Activated T-cell treated with anti-CD3 and anti-CD28 coated beads, Interleukin-2, amount 50 U/mL, for 72 hours (primary cell): Measurements from ENCODE around the gene PIBF1. TPM values are rescaled to one million over a fixed set of nuclear protein-coding genes. Genes with fewer than 3 reads are reported as not detected.
"Not testable (repeated sequence)": the region's sequence is repeated elsewhere in the genome, so short reads cannot be mapped to it uniquely, and the experiment has no call there.

Experiments
- ATAC-seq, 2 donors: fragments of 150-1000 bp; cut with Tn5 transposase; replicated peaks in 1 of 2; 2 replicates each; pipeline ENCODE4 v1.10.0; 2021; ENCODE audit warnings: moderate library complexity in 2 of 2, mild to moderate bottlenecking in 1 of 2
- DNase-seq, 2 donors: peaks; one replicate each; pipeline ENCODE4 v3.0.0; 2021 to 2022; ENCODE audit warnings: mixed read lengths in 1 of 2
- H3K27ac Mint-ChIP-seq: one replicate; pipeline ENCODE4 v1.8.0; 2022; ENCODE audit warnings: mild to moderate bottlenecking, moderate library complexity, mixed read lengths
- H3K27me3 Mint-ChIP-seq: one replicate; pipeline ENCODE4 v1.8.0; 2022; ENCODE audit warnings: low read depth, mixed read lengths
- H3K36me3 Mint-ChIP-seq, 2 donors: one replicate each; pipeline ENCODE4 v1.8.0; 2022; ENCODE audit warnings: mixed read lengths in 2 of 2, mild to moderate bottlenecking in 1 of 2; ENCODE audit not compliant: insufficient read depth in 2 of 2
- H3K4me1 Mint-ChIP-seq: one replicate; pipeline ENCODE4 v1.8.0; 2022; ENCODE audit warnings: low read depth, mixed read lengths
- H3K4me3 Mint-ChIP-seq, 2 donors: one replicate each; pipeline ENCODE4 v1.8.0; 2022; ENCODE audit warnings: mild to moderate bottlenecking in 2 of 2, mixed read lengths in 2 of 2, moderate library complexity in 2 of 2
- H3K9me3 Mint-ChIP-seq, 2 donors: one replicate each; pipeline ENCODE4 v1.8.0; 2022; ENCODE audit warnings: mixed read lengths in 2 of 2
- total RNA-seq, 2 donors: library from RNA; stranded (reverse); gene quantifications; one replicate each; pipeline ENCODE4 v1.2.3, GENCODE V29; 2022

The PIBF1 gene
- 10 to 100 TPM; 17.5 to 21.2 TPM for total RNA-seq

GRCh38 chr13:72781451-72782439 is at the start of gene PIBF1, which contains the start of gene DIS3:
TSS of gene PIBF1 (plus strand) at chr13:72782133. CDS start at chr13:72783470, 1,337 bp downstream.
TSS of gene DIS3 (minus strand) at chr13:72781900. CDS start at chr13:72781832, 68 bp downstream.
- ATAC-seq (peak; percentile 97 to 98), DNase-seq (peak; percentile 96 to 98)
- Mint-ChIP-seq H3K4me3 (peak within 1 kb of the TSS; percentile 97 to 98), H3K27ac (peak within 1 kb of the TSS; percentile 98), H3K9me3 (no peaks in the 10 kb centered on the region), H3K4me1 (peaks cover 61% of the 10 kb centered on the region), H3K27me3 (no peaks in the 10 kb centered on the region), H3K36me3 (peaks cover 8 to 33% of the 10 kb centered on the region in 2 donors)

GRCh38 chr13:72737033-72737432 is 44.9 kb upstream of the PIBF1 start:
- Mint-ChIP-seq H3K4me3 (no peak overlapping the region), H3K27me3 (no peaks in the 10 kb centered on the region), H3K27ac (no peak overlapping the region), H3K36me3 (peaks cover 7 to 24% of the 10 kb centered on the region in 2 donors), H3K9me3 (no peaks in the 10 kb centered on the region), H3K4me1 (peaks cover 18% of the 10 kb centered on the region)
- DNase-seq (no peak), ATAC-seq (no peak)

- DNase-seq (no peak), ATAC-seq (no peak)
- Mint-ChIP-seq H3K4me3 (no peak overlapping the region), H3K27ac (no peak overlapping the region), H3K4me1 (peaks cover 13% of the 10 kb centered on the region), H3K27me3 (no peaks in the 10 kb centered on the region), H3K9me3 (no peaks in the 10 kb centered on the region), H3K36me3 (peaks cover 4 to 25% of the 10 kb centered on the region in 2 donors)
Measured at GRCh38 chr13:72740015-72740414, 41.9 kb upstream of the PIBF1 start.

- no peaks in the 10 kb centered on the region for H3K9me3 Mint-ChIP-seq
- peak in 1 of 2 donors; percentile 9 for DNase-seq
- H3K36me3 Mint-ChIP-seq, result peaks cover 10 to 24% of the 10 kb centered on the region in 2 donors
- peaks cover 13% of the 10 kb centered on the region for H3K4me1 Mint-ChIP-seq
- H3K27ac Mint-ChIP-seq, result peak overlapping the region; percentile 77
- H3K27me3 Mint-ChIP-seq, result no peaks in the 10 kb centered on the region
- peak; percentile 57 to 94 for ATAC-seq
- H3K4me3 Mint-ChIP-seq, result no peak overlapping the region
Measured at GRCh38 chr13:72745260-72745659, 36.7 kb upstream of the PIBF1 start.

- DNase-seq (no peak), ATAC-seq (no peak)
- H3K4me1 Mint-ChIP-seq, result peaks cover 5% of the 10 kb centered on the region
- no peak overlapping the region for H3K27ac Mint-ChIP-seq
- no peak overlapping the region for H3K4me3 Mint-ChIP-seq
- peaks cover 16 to 34% of the 10 kb centered on the region in 2 donors for H3K36me3 Mint-ChIP-seq
- no peaks in the 10 kb centered on the region for H3K9me3 Mint-ChIP-seq
- no peaks in the 10 kb centered on the region for H3K27me3 Mint-ChIP-seq
Measured at GRCh38 chr13:72751220-72751619, 30.7 kb upstream of the PIBF1 start.

GRCh38 chr13:72754111-72754510 is 27.8 kb upstream of the PIBF1 start:
- Mint-ChIP-seq H3K36me3 (peaks cover 12 to 30% of the 10 kb centered on the region in 2 donors), H3K27me3 (no peaks in the 10 kb centered on the region), H3K4me3 (no peak overlapping the region), H3K4me1 (no peaks in the 10 kb centered on the region), H3K9me3 (no peaks in the 10 kb centered on the region), H3K27ac (no peak overlapping the region)
- DNase-seq (no peak), ATAC-seq (no peak)

- H3K27ac Mint-ChIP-seq, result peak overlapping the region; percentile 38
- DNase-seq, result no peak
- no peaks in the 10 kb centered on the region for H3K9me3 Mint-ChIP-seq
- peak; percentile 52 to 76 for ATAC-seq
- peaks cover 0 to 16% of the 10 kb centered on the region in 2 donors for H3K36me3 Mint-ChIP-seq
- no peaks in the 10 kb centered on the region for H3K27me3 Mint-ChIP-seq
- H3K4me1 Mint-ChIP-seq, result no peaks in the 10 kb centered on the region
- H3K4me3 Mint-ChIP-seq, result no peak overlapping the region
Measured at GRCh38 chr13:72757792-72758535, 24.0 kb upstream of the PIBF1 start.

- no peak overlapping the region for H3K4me3 Mint-ChIP-seq
- H3K4me1 Mint-ChIP-seq, result no peaks in the 10 kb centered on the region
- H3K27me3 Mint-ChIP-seq, result no peaks in the 10 kb centered on the region
- DNase-seq (no peak), ATAC-seq (no peak)
- H3K27ac Mint-ChIP-seq, result peak overlapping the region; percentile 46
- H3K36me3 Mint-ChIP-seq, result peaks cover 0 to 16% of the 10 kb centered on the region in 2 donors
- no peaks in the 10 kb centered on the region for H3K9me3 Mint-ChIP-seq
Measured at GRCh38 chr13:72760189-72760588, 21.7 kb upstream of the PIBF1 start.

GRCh38 chr13:72763411-72763810 is 18.5 kb upstream of the PIBF1 start:
- no peak overlapping the region for H3K27ac Mint-ChIP-seq
- H3K4me1 Mint-ChIP-seq, result no peaks in the 10 kb centered on the region
- no peaks in the 10 kb centered on the region for H3K27me3 Mint-ChIP-seq
- no peak overlapping the region for H3K4me3 Mint-ChIP-seq
- H3K36me3 Mint-ChIP-seq, result peaks cover 0 to 27% of the 10 kb centered on the region in 2 donors
- H3K9me3 Mint-ChIP-seq, result no peaks in the 10 kb centered on the region
- DNase-seq (no peak), ATAC-seq (no peak)

- peaks cover 5 to 44% of the 10 kb centered on the region in 2 donors for H3K36me3 Mint-ChIP-seq
- H3K4me1 Mint-ChIP-seq, result peaks cover 14% of the 10 kb centered on the region
- DNase-seq, result no peak
- no peak for ATAC-seq
- no peak overlapping the region for H3K27ac Mint-ChIP-seq
- no peaks in the 10 kb centered on the region for H3K9me3 Mint-ChIP-seq
- H3K27me3 Mint-ChIP-seq, result no peaks in the 10 kb centered on the region
- H3K4me3 Mint-ChIP-seq, result no peak overlapping the region
Measured at GRCh38 chr13:72774019-72774418, 7.9 kb upstream of the PIBF1 start.

GRCh38 chr13:72782717-72783116 is 784 bp downstream of the PIBF1 start:
- DNase-seq, result no peak
- peaks cover 58% of the 10 kb centered on the region for H3K4me1 Mint-ChIP-seq
- ATAC-seq, result no peak

GRCh38 chr13:72784679-72785078 is 2.7 kb downstream of the PIBF1 start:
- Mint-ChIP-seq H3K4me1 (peaks cover 43% of the 10 kb centered on the region), H3K36me3 (peaks cover 5 to 23% of the 10 kb centered on the region in 2 donors), H3K4me3 (peak overlapping the region in 1 of 2 donors; percentile 13)
- H3K27me3 Mint-ChIP-seq, DNase-seq, ATAC-seq, H3K27ac Mint-ChIP-seq, H3K9me3 Mint-ChIP-seq: not testable (repeated sequence)

More at GRCh38 chr13:72782717-72783116, 784 bp downstream of the PIBF1 start:
- Mint-ChIP-seq H3K36me3 (peaks cover 8 to 27% of the 10 kb centered on the region in 2 donors), H3K27me3 (no peaks in the 10 kb centered on the region), H3K27ac (peak overlapping the region; percentile 98), H3K9me3 (no peaks in the 10 kb centered on the region), H3K4me3 (peak overlapping the region; percentile 97 to 98)

- peaks cover 12 to 24% of the 10 kb centered on the region in 2 donors for H3K36me3 Mint-ChIP-seq
- ATAC-seq (no peak), DNase-seq (no peak)
- peaks cover 20% of the 10 kb centered on the region for H3K4me1 Mint-ChIP-seq
- no peaks in the 10 kb centered on the region for H3K27me3 Mint-ChIP-seq
- H3K9me3 Mint-ChIP-seq, result no peaks in the 10 kb centered on the region
- H3K27ac Mint-ChIP-seq, result peak overlapping the region; percentile 27
- no peak overlapping the region for H3K4me3 Mint-ChIP-seq
Measured at GRCh38 chr13:72788831-72789230, 6.9 kb downstream of the PIBF1 start.
